Activated gamma-delta T cell treated with anti-CD3 and anti-CD28 coated beads, Interleukin-2, amount 50 U/mL, for 16 hours (primary cell): ENCODE data around the gene PTPN6.
"Not testable (repeated sequence)": the region's sequence is repeated elsewhere in the genome, so short reads cannot be mapped to it uniquely, and the experiment has no call there.

Source experiments
- DNase-seq: peaks from one replicate; pipeline ENCODE4 v3.0.0-alpha.2; 2020; ENCODE audit warnings: low read depth

The PTPN6 gene

GRCh38 chr12:6950811-6951540 is at the start of gene PTPN6:
Gene PTPN6, plus strand, starts transcription at chr12:6951356. Its CDS starts 157 bp downstream, at chr12:6951513.
- DNase-seq = no peak

- no peak for DNase-seq
These were observed 48.7 kb upstream of the PTPN6 start for GRCh38 chr12:6902448-6902847.

DNA sequence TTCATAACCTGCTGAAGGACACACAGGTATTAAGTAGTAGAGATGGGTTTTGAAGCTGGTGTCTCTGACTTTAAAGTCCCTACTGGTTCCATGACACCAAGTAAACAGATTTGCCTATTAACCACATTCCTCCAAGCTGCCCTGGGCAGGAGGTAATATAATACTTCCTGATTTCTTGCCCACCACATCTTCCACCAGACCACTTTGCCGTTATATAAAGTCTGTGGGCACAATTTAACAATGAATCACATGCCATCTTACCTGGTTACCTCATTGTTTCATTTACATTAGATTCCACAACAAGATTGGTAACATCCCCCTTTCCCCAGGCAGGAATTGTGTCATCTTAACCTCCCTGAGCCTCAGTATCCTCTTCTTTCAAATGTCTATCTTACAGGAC is 47.4 kb upstream of the PTPN6 start:
- DNase-seq = no peak

DNA sequence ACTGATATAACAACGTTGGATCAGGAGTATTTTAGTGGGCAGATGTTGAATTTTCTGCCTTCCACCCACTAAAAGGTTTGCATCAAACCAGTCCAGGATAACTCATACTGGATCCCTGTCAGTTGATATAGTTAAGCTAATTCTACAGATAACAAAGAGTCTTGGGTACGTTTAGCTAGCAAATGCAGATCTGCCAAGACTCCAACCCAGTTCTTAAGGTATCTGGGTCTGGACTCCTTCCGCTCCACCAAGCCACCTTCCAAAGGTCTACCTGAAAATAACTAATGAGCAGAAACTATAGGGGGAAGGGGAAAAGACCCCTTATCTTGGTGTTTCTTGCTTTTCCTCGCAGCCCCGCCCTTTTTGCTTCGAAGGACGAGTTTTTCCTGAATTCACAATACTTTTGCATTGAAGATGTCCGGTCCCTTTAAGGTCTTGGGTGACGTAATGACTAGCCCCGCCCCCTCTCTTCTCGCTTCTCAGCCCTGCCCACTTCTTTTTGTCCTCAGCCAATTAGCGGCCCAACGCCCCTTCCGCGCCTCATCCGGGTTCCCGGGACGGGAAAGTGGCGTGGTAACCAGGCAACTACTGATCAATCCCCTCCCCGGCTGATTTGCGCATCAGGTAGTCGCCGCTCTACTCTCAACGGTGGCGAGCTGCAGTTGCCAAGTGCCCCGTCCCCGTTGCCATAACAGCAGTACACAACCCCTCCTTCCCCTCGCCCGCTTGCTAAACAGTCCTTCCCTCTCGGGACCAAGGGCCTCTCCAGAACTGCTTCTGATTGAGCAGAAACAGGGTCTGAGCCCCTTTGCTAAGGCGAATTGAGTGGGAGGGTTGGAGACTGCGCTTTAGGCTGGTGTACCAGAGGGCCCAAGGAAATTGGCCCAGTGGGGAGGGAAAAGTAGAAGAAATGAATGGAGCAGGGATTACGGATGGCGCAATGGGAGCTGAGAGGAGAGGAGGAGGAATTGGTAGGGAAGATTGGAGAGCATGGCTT is 46.6 kb upstream of the PTPN6 start, which contains the start of gene LRRC23:
TSS of gene LRRC23 (plus strand) at position 543 of the 997 bp plus-strand sequence. CDS start 812 bp downstream, outside the sequence.
- DNase-seq = peak; percentile 96

DNA sequence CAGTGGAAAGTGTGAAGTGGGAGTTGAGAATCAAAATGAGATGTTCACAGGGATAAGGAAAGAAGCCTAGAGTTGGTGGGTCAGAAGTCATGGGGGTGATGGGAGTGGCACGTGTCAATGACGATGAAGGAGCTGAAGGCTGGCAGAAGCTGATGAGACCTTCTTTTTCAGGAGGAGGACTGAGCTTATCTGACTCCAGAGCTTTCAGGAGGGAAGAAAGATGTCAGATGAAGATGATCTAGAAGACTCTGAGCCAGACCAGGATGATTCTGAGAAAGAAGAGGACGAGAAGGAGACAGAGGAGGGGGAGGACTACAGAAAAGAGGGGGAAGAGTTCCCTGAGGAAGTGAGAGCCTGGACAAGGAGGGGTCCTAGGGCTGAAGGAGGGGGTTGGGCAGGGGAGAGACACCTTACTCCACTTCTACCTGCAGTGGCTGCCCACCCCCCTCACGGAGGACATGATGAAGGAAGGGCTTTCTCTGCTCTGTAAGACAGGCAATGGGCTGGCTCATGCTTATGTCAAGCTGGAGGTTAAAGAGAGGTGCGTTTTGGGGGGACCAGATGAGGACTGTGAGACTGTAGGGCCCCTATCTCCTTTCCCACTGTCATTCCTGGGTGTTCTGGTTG is 45.6 kb upstream of the PTPN6 start:
- no peak for DNase-seq

DNA sequence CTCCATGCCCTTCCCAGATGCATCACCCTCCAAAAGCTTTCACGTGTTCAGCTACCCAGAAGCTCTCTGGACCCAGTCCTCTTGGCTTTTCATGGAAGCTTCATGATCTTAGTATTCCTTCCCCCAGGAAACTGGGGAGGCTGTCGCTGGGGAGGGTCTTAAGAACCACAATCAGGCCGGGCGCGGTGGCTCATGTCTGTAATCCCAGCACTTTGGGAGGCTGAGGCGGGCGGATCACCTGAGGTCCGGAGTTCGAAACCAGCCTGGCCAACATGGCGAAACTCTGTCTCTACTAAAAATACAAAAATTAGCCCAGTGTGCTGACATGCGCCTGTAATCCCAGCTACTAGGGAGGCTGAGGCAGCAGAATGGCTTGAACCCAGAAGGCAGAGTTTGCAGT is 43.0 kb upstream of the PTPN6 start:
- DNase-seq = not testable (repeated sequence)

DNA sequence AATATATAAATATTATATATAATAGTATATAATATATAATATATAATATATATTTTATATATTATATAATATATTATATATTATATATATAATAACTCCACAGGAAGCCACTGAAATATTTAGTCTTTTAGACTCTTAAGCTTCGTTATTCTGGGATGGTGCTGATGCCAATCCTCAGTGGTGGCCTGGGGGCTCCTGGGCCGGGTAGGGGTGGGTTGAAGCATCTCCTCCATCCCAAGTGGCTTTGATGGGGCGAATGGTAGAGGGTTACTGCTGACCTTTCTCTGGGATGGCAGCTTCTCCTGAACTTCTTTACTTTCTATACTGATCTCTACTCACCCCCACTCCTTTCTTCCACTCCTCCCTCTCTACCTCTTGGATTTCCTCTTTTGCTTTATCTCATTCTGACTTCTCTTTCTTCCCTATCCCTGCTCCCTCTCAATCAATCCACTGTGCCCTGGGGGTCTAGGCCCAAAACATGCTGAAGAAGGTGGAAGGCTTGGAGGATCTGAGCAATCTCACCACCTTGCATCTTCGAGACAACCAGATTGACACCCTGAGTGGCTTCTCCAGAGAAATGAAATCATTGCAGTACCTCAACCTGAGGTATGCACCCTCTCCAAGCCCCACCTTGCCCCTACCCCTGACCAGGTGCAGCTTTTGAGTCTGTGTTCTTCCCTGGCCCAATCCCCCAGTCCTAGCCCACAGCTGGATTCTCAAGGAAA is 41.6 kb upstream of the PTPN6 start:
- no peak for DNase-seq

GRCh38 chr12:6912164-6912935 is 38.8 kb upstream of the PTPN6 start:
- DNase-seq = no peak

- peak; percentile 69 for DNase-seq
These were observed 36.8 kb upstream of the PTPN6 start, which contains the start of gene ENO2 for GRCh38 chr12:6914246-6914946. Gene ENO2, plus strand, starts transcription at chr12:6914580. Its CDS starts 1,253 bp downstream, at chr12:6915833.

DNA sequence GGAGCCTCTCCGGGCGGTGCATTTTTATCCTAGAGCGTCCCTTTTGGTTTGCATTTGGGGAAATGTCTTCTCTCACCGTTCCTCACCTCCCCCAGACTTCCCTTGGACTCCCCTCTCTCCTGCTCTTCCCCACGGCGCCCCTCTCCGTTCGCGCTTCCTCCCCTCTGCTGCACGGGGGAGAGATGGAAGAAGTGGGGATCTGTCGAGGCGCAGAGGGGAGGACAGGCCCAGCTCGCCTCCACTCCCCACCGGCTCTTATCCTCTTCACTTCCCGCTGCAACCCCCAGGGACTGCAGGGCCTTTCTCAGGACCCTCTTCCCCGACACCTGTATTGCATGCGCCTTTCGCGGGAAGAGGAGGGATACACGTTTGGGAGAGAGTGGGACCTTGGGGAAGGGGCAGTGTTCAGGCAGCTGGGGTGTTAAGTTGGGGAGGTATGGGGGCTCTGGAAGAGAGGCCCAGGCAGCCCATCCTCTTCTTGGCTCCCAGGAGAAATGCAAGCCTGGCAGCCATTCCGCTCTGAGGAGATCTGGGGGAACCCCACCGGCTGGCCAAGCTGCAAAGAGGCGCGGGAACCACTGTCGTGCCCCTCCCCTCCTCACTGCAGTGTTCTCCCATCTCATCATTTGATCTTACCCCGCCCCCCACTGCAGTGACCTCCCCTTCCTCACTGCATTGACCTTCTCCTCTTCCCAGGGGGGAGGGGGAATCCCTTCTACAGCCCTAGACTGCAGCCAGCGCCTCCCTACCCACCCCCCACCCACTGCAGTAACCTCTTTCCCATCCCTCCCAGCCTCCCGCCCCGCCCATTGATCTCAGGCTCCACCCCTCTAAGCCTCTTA is 36.0 kb upstream of the PTPN6 start:
- DNase-seq = no peak

DNA sequence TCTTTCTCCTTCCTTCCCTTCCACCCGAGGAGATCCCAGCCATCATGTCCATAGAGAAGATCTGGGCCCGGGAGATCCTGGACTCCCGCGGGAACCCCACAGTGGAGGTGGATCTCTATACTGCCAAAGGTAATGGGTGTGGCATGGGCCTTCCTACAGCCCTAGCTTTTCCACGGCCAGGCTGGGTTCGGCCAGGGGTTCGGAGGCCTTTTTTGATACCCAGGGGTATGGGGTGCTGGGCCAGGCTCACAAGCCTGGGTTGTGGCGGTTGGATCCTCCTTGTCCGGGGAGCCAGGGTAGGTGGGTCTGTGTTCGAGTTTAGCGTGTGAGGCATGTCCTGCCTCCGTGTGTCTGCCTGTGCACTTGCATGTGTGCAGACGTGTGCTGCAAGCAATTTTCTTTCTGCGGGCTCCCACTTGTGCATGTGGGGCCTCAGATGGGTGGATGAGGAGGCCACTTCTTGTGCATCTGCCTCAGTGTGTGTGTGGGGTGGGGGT is 35.3 kb upstream of the PTPN6 start:
- DNase-seq = no peak

DNA sequence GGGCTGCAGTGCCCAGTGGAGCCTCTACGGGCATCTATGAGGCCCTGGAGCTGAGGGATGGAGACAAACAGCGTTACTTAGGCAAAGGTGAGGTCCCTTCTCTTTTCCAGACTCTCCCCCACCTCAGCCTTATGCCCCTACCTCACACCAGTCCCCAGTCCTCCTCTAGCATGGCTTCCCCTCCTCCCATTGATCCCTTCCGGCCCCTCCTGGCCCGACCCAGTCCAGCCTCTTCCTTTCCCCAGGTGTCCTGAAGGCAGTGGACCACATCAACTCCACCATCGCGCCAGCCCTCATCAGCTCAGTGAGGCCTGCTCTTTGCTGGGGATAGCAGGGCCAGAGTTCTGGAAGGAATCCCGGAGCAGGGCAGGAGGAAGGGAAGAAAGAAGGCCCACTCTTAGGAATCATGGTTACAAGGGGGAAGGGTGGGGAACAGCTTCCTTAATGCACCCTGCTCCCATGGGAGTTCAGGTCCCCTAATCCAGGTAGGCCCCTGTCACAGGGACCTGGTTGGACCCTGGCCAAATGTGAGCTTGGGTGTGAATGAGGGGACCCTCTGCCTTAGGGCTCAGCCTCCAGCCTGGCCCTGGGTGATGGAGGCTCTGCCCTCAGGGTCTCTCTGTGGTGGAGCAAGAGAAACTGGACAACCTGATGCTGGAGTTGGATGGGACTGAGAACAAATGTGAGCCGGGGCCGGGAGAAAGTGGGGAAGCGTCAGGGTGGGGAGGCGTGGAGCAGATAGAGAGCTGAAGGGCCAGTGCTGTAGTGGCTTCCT is 34.5 kb upstream of the PTPN6 start:
- no peak for DNase-seq

GRCh38 chr12:6917491-6918231 is 33.5 kb upstream of the PTPN6 start:
- DNase-seq = no peak

DNA sequence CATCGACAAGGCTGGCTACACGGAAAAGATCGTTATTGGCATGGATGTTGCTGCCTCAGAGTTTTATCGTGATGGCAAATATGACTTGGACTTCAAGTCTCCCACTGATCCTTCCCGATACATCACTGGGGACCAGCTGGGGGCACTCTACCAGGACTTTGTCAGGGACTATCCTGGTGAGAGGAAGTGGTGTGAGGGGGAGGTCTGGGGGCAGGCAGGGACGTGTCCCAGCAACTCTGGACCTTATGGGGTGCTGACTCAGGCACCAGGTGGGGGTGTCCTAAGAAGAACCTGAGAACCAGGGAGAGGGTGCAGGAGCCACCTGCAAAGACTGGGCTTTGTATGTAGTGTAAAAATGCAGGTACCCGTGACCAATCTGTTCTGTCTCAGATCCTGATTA is 31.6 kb upstream of the PTPN6 start:
- no peak for DNase-seq

- no peak for DNase-seq
These were observed 29.6 kb upstream of the PTPN6 start for GRCh38 chr12:6921539-6921938.

- DNase-seq = no peak
These were observed 28.9 kb upstream of the PTPN6 start for GRCh38 chr12:6921996-6922946.
